Stimulated activated CD8-positive, alpha-beta memory T cell treated with anti-CD3 and anti-CD28 coated beads, Interleukin-15, amount 100 ng/mL, for 4 hours (primary cell): ENCODE measurements around the gene PTOV1.

Experiments used
- DNase-seq, 2 donors: peaks; one replicate each; pipeline ENCODE4 v3.0.0-alpha.2; 2020; ENCODE audit warnings: low read depth in 2 of 2

The PTOV1 gene

GRCh38 chr19:49843265-49843664, 7.7 kb upstream of the PTOV1 start:
- DNase-seq, result no peak

- no peak for DNase-seq
Observed at GRCh38 chr19:49844138-49845095, 6.5 kb upstream of the PTOV1 start.

- no peak for DNase-seq
Observed at GRCh38 chr19:49845414-49845813, 5.5 kb upstream of the PTOV1 start.

- no peak for DNase-seq
Observed at GRCh38 chr19:49846408-49846807, 4.6 kb upstream of the PTOV1 start.

GRCh38 chr19:49847731-49848696, 2.9 kb upstream of the PTOV1 start:
- DNase-seq, result no peak

- no peak for DNase-seq
Observed at GRCh38 chr19:49848938-49849337, 2.0 kb upstream of the PTOV1 start.

- no peak for DNase-seq
Observed at GRCh38 chr19:49849433-49850220, 1.3 kb upstream of the PTOV1 start.

- no peak for DNase-seq
Observed at GRCh38 chr19:49850221-49850486, 805 bp upstream of the PTOV1 start.

GRCh38 chr19:49851456-49852259, 699 bp downstream of the PTOV1 start:
- DNase-seq, result no peak

GRCh38 chr19:49852631-49853126, 1.7 kb downstream of the PTOV1 start:
- no peak for DNase-seq

- DNase-seq, result no peak
Observed at GRCh38 chr19:49853852-49854377, 3.0 kb downstream of the PTOV1 start.

- DNase-seq, result no peak
Observed at GRCh38 chr19:49854378-49855263, 3.7 kb downstream of the PTOV1 start.

- DNase-seq, result no peak
Observed at GRCh38 chr19:49855277-49855675, 4.3 kb downstream of the PTOV1 start.

- DNase-seq, result no peak
Observed at GRCh38 chr19:49855676-49856573, 5.0 kb downstream of the PTOV1 start.

- DNase-seq, result no peak
Observed at GRCh38 chr19:49856574-49857021, 5.6 kb downstream of the PTOV1 start.

- DNase-seq, result no peak
Observed at GRCh38 chr19:49857061-49857837, 6.3 kb downstream of the PTOV1 start.

- no peak for DNase-seq
Observed at GRCh38 chr19:49857838-49858087, 6.8 kb downstream of the PTOV1 start.
